ENCODE measurements around the gene CNTNAP2. TPM values are rescaled to one million over a fixed set of nuclear protein-coding genes. Genes with fewer than 3 reads are reported as not detected.

CNTNAP2 gene
- total and polyA plus RNA-seq, 2 of the 8 experiments (the other 6 are each of a cell fraction or from before 2014, with no cell fraction given), result 27.9 to 71.0 TPM

- no peak overlapping the region for H2BK15ac ChIP-seq (ENCODE audit: low read length)
- H2BK120ac ChIP-seq (replicated peaks; ENCODE audit: low read depth, low read length), result no peak overlapping the region
- H3K9me3 ChIP-seq (ENCODE audit: insufficient read depth in 2 of 2, low read depth in 1 of 2, low read length in 1 of 2), result no peaks in the 10 kb centered on the region
- H3K23me2 ChIP-seq (ENCODE audit: low read depth, low read length), result peaks cover 16% of the 10 kb centered on the region
- ChIA-PET CTCF (ENCODE audit: partially characterized antibody) (interaction anchor here (0.7 to 2.7 kb wide), 10 partner anchors 8 to 463 kb away, joined by 3 to 14 read pairs (median 3); no protein-coding TSS in a partner anchor), POLR2A (ENCODE audit: partially characterized antibody) (interaction anchor here (0.5 to 1.3 kb wide), 3 partner anchors 10 to 454 kb away, joined by 3 to 5 read pairs (median 3); no protein-coding TSS in a partner anchor)
- H2BK5ac ChIP-seq (ENCODE audit: low read depth, low read length), result no peak overlapping the region
- WGBS, 2 experiments (ENCODE audit: extremely low coverage in 1 of 2, insufficient coverage in 1 of 2, insufficient read length in 1 of 2, insufficient replicate concordance in 2 of 2, low coverage in 1 of 2, low lambda C conversion rate in 2 of 2, missing lambda C conversion rate in 1 of 2), result 4% methylated on average over 18 of the region's 62 CpGs; no CpG with 5 or more reads in 1 of the 2 experiments
- H2AFZ ChIP-seq (ENCODE audit: low read length), result no peak overlapping the region
- H3K4me3 ChIP-seq (ENCODE audit: extremely low read depth in 1 of 4, insufficient read depth in 2 of 4, low read depth in 3 of 4, low read length in 4 of 4), result peak overlapping the region; percentile 64 to 70 (median 66)
- peaks cover 0 to 9% (median 3%) of the 10 kb centered on the region in 4 experiments; a peak in 3 of 7 replicates for H3K27me3 ChIP-seq (replicated peaks in 1 of 4; ENCODE audit: control insufficient read depth in 3 of 4, extremely low read depth in 1 of 4, insufficient read depth in 3 of 4, low read length in 3 of 4)
- no peaks in the 10 kb centered on the region for H3K36me3 ChIP-seq (ENCODE audit: control insufficient read depth in 2 of 4, insufficient read depth in 4 of 4, low read length in 3 of 4)
- H3K56ac ChIP-seq (replicated peaks; ENCODE audit: insufficient read length, low read depth, low read length), result no peak overlapping the region
- no peak overlapping the region for H2BK20ac ChIP-seq (ENCODE audit: low read length)
- no peaks in the 10 kb centered on the region for H3K79me1 ChIP-seq (ENCODE audit: low read depth, low read length)
- no peak overlapping the region for H3K18ac ChIP-seq (ENCODE audit: extremely low read depth, low read length)
- H2AK5ac ChIP-seq (ENCODE audit: low read depth, low read length), result no peak overlapping the region
- H3K4me1 ChIP-seq (replicated peaks in 1 of 4; ENCODE audit: control insufficient read depth in 3 of 4, insufficient read depth in 4 of 4, low read length in 3 of 4), result peaks cover 0 to 7% (median 1%) of the 10 kb centered on the region in 4 experiments; a peak in 5 of 7 replicates
- H4K5ac ChIP-seq (ENCODE audit: insufficient read length, low read depth, low read length), result no peak overlapping the region
- FAIRE-seq (peak; percentile 48), DNase-seq (ENCODE audit: low read depth in 1 of 2, low spot score in 2 of 2) (peak; percentile 76 to 97)
- no peaks in the 10 kb centered on the region for H3K79me2 ChIP-seq (ENCODE audit: control insufficient read depth in 1 of 2, insufficient read depth in 2 of 2, low read length in 2 of 2)
- H4K20me1 ChIP-seq (replicated peaks in 1 of 2; ENCODE audit: control insufficient read depth in 1 of 2, insufficient read depth in 2 of 2, low read length in 2 of 2), result peaks cover 3 to 5% of the 10 kb centered on the region in 2 experiments
- H2BK12ac ChIP-seq (ENCODE audit: low read depth, low read length), result no peak overlapping the region
- H3K23ac ChIP-seq (ENCODE audit: insufficient read length), result no peak overlapping the region
- H4K91ac ChIP-seq (replicated peaks; ENCODE audit: insufficient read length, low read length), result no peak overlapping the region
- no peak overlapping the region for H3K9ac ChIP-seq (replicated peaks in 1 of 4; ENCODE audit: extremely low read depth in 1 of 4, low read depth in 3 of 4, low read length in 3 of 4)
- no peak overlapping the region for H3K27ac ChIP-seq (ENCODE audit: low read depth, low read length)
- no peak overlapping the region for H3K14ac ChIP-seq (ENCODE audit: insufficient read length)
- peak overlapping the region; percentile 90 to 99 for H3K4me2 ChIP-seq (ENCODE audit: insufficient read depth in 1 of 2, low read depth in 2 of 2, low read length in 2 of 2)
- no peak overlapping the region for H3K4ac ChIP-seq (replicated peaks; ENCODE audit: insufficient read length, low read depth, low read length)
- H4K8ac ChIP-seq (ENCODE audit: extremely low read depth, insufficient read depth, low read length), result no peak overlapping the region
- TF ChIP-seq CTCF (IDR thresholded peaks at IDR 0.05; ENCODE audit: control extremely low read depth in 1 of 3, insufficient read depth in 1 of 3, low read depth in 1 of 3, low read length in 3 of 3), result peak; percentile 23 to 34 (median 29); a peak in 3 of 4 replicates
- peak; percentile 72 for TF ChIP-seq FOSL1 (IDR thresholded peaks at IDR 0.05; ENCODE audit: insufficient read depth, low read depth, low read length)
- no peak for TF ChIP-seq SIRT6 (IDR thresholded peaks at IDR 0.05; ENCODE audit: low read length)
- TF ChIP-seq BCL11A (IDR thresholded peaks at IDR 0.05; ENCODE audit: low read depth in 2 of 2, low read length in 2 of 2), result no peak
- no peak for TF ChIP-seq SRF (IDR thresholded peaks at IDR 0.05; ENCODE audit: low read depth, low read length)
- TF ChIP-seq ATF2 (IDR thresholded peaks at IDR 0.05; ENCODE audit: low read length), result peak; percentile 34; the same call in 1 of the 2 replicates
- TF ChIP-seq TCF12 (IDR thresholded peaks at IDR 0.05; ENCODE audit: low read depth, low read length), result no peak
- no peak for TF ChIP-seq EZH2 (IDR thresholded peaks at IDR 0.05; ENCODE audit: low read depth, low read length, severe bottlenecking)
These were observed 615 bp upstream of the CNTNAP2 start for GRCh38 chr7:146115851-146116520.
